ENCODE results near the gene PCDHB12.
"Not testable (repeated sequence)": the region's sequence is repeated elsewhere in the genome, so short reads cannot be mapped to it uniquely, and the experiment has no call there.

The PCDHB12 gene

GRCh38 chr5:141210281-141210680 lies 1.8 kb downstream of the PCDHB12 start:
- DNase-seq (ENCODE audit: low read depth), result not testable (repeated sequence)

DNA sequence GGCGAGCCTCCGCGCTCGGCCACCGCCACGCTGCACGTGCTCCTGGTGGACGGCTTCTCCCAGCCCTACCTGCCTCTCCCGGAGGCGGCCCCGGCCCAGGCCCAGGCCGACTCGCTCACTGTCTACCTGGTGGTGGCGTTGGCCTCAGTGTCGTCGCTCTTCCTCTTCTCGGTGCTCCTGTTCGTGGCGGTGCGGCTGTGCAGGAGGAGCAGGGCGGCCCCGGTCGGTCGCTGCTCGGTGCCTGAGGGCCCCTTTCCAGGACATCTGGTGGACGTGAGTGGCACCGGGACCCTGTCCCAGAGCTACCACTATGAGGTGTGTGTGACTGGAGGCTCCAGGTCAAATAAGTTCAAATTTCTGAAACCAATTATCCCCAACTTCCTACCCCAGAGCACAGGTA lies 2.3 kb downstream of the PCDHB12 start:
- DNase-seq (ENCODE audit: low read depth), result not testable (repeated sequence)

DNA sequence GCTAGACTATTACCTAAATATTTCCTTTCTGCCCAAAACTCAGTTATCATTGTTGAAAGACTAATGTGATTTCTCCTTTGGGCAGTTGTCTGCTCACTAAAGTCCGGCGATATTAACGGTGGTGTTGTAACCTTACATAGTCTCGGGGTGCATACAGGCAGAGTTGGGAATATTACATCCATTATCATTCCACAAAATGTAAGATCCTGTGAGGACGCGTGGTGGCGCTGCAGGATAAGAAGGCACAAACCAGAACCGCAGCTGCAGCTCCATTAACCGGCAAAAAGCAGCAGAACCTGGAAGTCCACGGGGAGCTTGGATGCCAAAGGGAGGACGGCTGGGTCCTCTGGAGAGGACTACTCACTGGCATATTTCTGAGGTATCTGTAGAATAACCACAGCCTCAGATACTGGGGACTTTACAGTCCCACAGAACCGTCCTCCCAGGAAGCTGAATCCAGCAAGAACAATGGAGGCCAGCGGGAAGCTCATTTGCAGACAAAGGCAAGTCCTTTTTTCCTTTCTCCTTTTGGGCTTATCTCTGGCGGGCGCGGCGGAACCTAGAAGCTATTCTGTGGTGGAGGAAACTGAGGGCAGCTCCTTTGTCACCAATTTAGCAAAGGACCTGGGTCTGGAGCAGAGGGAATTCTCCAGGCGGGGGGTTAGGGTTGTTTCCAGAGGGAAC lies 5.3 kb downstream of the PCDHB12 start, which contains the start of gene PCDHB13:
TSS of gene PCDHB13 (plus strand) at position 264 of the 684 bp plus-strand sequence. CDS start at position 469, 205 bp downstream.
- DNase-seq (ENCODE audit: low read depth), result not testable (repeated sequence)

- not testable (repeated sequence) for DNase-seq (ENCODE audit: low read depth)
Observed at GRCh38 chr5:141214583-141214982, 6.1 kb downstream of the PCDHB12 start.

- not testable (repeated sequence) for DNase-seq (ENCODE audit: low read depth)
Observed at GRCh38 chr5:141215504-141215903, 7.0 kb downstream of the PCDHB12 start.

DNA sequence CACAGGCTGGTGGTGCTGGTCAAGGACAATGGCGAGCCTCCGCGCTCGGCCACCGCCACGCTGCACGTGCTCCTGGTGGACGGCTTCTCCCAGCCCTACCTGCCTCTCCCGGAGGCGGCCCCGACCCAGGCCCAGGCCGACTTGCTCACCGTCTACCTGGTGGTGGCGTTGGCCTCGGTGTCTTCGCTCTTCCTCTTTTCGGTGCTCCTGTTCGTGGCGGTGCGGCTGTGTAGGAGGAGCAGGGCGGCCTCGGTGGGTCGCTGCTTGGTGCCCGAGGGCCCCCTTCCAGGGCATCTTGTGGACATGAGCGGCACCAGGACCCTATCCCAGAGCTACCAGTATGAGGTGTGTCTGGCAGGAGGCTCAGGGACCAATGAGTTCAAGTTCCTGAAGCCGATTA lies 7.5 kb downstream of the PCDHB12 start:
- not testable (repeated sequence) for DNase-seq (ENCODE audit: low read depth)

- DNase-seq (ENCODE audit: low read depth), result no peak
Observed at GRCh38 chr5:141223112-141223783, 14.7 kb downstream of the PCDHB12 start, which contains the start of gene PCDHB14. TSS of gene PCDHB14 (plus strand) at chr5:141223343. CDS start at chr5:141223506, 163 bp downstream.

GRCh38 chr5:141224844-141225243 lies 16.3 kb downstream of the PCDHB12 start:
- DNase-seq (ENCODE audit: low read depth), result not testable (repeated sequence)

DNA sequence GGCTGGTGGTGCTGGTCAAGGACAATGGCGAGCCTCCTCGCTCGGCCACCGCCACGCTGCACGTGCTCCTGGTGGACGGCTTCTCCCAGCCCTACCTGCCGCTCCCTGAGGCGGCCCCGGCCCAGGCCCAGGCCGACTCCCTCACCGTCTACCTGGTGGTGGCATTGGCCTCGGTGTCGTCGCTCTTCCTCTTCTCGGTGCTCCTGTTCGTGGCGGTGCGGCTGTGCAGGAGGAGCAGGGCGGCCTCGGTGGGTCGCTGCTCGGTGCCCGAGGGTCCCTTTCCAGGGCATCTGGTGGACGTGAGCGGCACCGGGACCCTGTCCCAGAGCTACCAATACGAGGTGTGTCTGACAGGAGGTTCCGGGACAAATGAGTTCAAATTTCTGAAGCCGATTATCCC lies 16.9 kb downstream of the PCDHB12 start:
- not testable (repeated sequence) for DNase-seq (ENCODE audit: low read depth)

GRCh38 chr5:141234109-141234667 lies 25.7 kb downstream of the PCDHB12 start:
- DNase-seq (ENCODE audit: low read depth), result no peak

GRCh38 chr5:141235922-141236321 lies 27.4 kb downstream of the PCDHB12 start:
- not testable (repeated sequence) for DNase-seq (ENCODE audit: low read depth)

DNA sequence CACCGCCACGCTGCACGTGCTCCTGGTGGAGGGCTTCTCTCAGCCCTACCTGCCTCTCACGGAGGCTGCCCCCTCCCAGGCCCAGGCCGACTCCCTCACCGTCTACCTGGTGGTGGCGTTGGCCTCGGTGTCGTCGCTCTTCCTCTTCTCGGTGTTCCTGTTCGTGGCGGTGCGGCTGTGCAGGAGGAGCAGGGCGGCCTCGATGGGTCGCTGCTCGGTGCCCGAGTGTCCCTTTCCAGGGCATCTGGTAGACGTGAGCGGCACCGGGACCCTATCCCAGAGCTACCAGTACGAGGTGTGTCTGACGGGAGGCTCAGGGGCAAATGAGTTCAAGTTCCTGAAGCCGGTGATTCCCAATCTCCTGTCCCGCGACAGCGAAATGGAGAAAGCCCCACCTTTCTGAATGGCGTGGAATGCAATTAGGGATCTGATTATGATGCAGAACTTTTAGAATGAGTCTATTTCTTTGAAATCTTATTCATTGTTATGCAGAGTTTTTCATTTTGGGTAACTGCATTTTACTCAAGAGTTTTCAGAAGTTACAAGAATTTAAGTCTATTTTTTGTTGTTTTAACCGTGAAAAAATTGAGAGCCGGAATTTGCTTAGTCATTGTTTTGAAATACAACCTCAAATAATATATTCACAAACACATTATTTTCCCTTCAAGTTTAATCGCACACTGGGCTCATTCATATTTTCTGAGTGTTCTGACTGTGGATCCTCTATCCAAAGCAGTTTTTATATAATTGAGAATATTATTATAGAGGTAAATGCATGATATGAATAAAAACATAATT lies 28.2 kb downstream of the PCDHB12 start:
- no peak for DNase-seq (ENCODE audit: low read depth)

GRCh38 chr5:141241496-141241895 lies 33.0 kb downstream of the PCDHB12 start:
- DNase-seq (ENCODE audit: low read depth), result no peak

DNA sequence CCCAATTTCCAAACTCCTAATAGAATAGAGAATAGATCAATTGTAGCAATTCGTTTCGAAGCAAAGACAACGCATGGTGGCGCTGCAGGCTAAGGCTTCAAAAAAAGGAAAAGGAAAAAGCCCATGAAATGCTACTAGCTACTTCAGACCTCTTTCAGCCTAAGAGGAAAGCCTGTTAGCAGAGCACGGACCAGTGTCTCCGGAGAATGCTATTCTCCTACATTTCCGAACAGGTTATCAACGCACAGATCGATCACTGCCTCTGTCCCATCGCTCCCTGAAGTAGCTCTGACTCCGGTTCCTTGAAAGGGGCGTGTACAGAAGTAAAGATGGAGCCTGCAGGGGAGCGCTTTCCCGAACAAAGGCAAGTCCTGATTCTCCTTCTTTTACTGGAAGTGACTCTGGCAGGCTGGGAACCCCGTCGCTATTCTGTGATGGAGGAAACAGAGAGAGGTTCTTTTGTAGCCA lies 36.8 kb downstream of the PCDHB12 start, which contains the start of gene PCDHB15:
TSS of gene PCDHB15 (plus strand) at position 146 of the 468 bp plus-strand sequence. CDS start at position 330, 184 bp downstream.
- no peak for DNase-seq (ENCODE audit: low read depth)

- not testable (repeated sequence) for DNase-seq (ENCODE audit: low read depth)
Observed at GRCh38 chr5:141246971-141247370, 38.5 kb downstream of the PCDHB12 start.

- not testable (repeated sequence) for DNase-seq (ENCODE audit: low read depth)
Observed at GRCh38 chr5:141247434-141247833, 38.9 kb downstream of the PCDHB12 start.

GRCh38 chr5:141250576-141250975 lies 42.1 kb downstream of the PCDHB12 start:
- DNase-seq (ENCODE audit: low read depth), result no peak

GRCh38 chr5:141258464-141258863 lies 49.9 kb downstream of the PCDHB12 start:
- DNase-seq (ENCODE audit: low read depth), result no peak

- DNase-seq (ENCODE audit: low read depth), result no peak
Observed at GRCh38 chr5:141258948-141259347, 50.4 kb downstream of the PCDHB12 start.

DNA sequence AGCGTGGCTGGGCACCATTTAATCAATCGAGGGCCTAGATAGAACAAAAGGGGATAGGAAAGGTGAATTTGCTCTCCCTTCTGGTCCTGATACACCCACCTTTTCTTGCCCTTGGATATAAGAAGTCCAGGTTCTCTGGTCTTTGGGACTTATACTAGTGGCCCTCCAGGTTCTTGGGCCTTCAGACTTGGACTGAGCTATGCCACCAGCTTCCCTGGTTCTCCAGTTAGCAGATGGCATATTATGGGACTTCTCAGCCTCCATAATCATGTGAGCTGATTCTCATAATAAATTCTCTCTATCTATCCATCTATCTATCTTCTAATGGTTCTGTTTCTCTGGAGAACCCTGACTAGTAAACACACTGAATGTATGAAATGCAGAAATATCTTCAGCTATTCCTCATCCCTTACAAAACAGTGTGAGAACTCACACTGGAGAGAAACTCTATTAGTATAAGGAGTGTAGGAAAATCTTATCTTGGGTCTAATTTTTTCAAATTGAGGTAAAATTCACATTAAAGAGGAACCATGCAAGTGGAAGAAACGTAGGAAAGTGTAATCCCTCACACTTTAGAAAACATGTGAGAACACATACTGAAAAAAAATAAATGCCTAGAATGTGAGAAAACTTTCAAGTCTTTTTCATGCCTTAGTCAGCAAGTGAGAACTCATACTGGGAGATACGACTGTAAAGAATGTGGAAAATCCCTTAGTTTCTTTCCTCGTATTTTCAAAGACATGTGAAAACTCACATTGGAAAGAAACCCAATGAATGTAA lies 52.1 kb downstream of the PCDHB12 start:
- DNase-seq (ENCODE audit: low read depth), result no peak

- no peak for DNase-seq (ENCODE audit: low read depth)
Observed at GRCh38 chr5:141261238-141261546, 52.7 kb downstream of the PCDHB12 start.

All from fibroblast of gingiva (primary cell).